Pons (tissue), 1 donor: ENCODE data around the gene GNB1L.
"Not testable (repeated sequence)": the region's sequence is repeated elsewhere in the genome, so short reads cannot be mapped to it uniquely, and the experiment has no call there.

ENCODE experiments used
- DNase-seq: peaks from one replicate; pipeline ENCODE4 v3.0.0-alpha.2; 2016; ENCODE audit warnings: low spot score

The GNB1L gene

GRCh38 chr22:19889951-19890350 lies 35.3 kb upstream of the GNB1L start:
- DNase-seq, result no peak

GRCh38 chr22:19888131-19888746 lies 33.6 kb upstream of the GNB1L start:
- DNase-seq, result no peak

GRCh38 chr22:19887256-19887985 lies 32.7 kb upstream of the GNB1L start:
- DNase-seq, result no peak

GRCh38 chr22:19886605-19887255 lies 32.1 kb upstream of the GNB1L start:
- peak; percentile 37 for DNase-seq

- DNase-seq, result no peak
Observed at GRCh38 chr22:19885841-19886592, 31.3 kb upstream of the GNB1L start.

- DNase-seq, result no peak
Observed at GRCh38 chr22:19884954-19885751, 30.5 kb upstream of the GNB1L start.

GRCh38 chr22:19884161-19884953 lies 29.7 kb upstream of the GNB1L start:
- no peak for DNase-seq

- DNase-seq, result not testable (repeated sequence)
Observed at GRCh38 chr22:19883446-19883845, 28.8 kb upstream of the GNB1L start.

- DNase-seq, result no peak
Observed at GRCh38 chr22:19882446-19883381, 28.0 kb upstream of the GNB1L start.

- DNase-seq, result no peak
Observed at GRCh38 chr22:19880786-19881569, 26.3 kb upstream of the GNB1L start.

GRCh38 chr22:19879992-19880785 lies 25.5 kb upstream of the GNB1L start:
- no peak for DNase-seq

- DNase-seq, result no peak
Observed at GRCh38 chr22:19879643-19879991, 24.9 kb upstream of the GNB1L start.

GRCh38 chr22:19879246-19879570 lies 24.5 kb upstream of the GNB1L start:
- no peak for DNase-seq

GRCh38 chr22:19878461-19879245 lies 24.0 kb upstream of the GNB1L start:
- no peak for DNase-seq

GRCh38 chr22:19877626-19878339 lies 23.1 kb upstream of the GNB1L start:
- DNase-seq, result no peak

- no peak for DNase-seq
Observed at GRCh38 chr22:19876941-19877625, 22.4 kb upstream of the GNB1L start.
